Breast epithelium (tissue), 4 donors: ENCODE measurements around the gene LRRC1. TPM values are rescaled to one million over a fixed set of nuclear protein-coding genes. Genes with fewer than 3 reads are reported as not detected.

Experiments
- DNase-seq, 2 donors: peaks; one replicate each; pipeline ENCODE4 v3.0.0-alpha.2; 2019; ENCODE audit warnings: low spot score in 2 of 2
- H3K27ac ChIP-seq, 2 donors: fragments of 200-600 bp; sonication (generic) in 1 of 2; one replicate each; pipeline ENCODE4 v1.5.1; 2016 to 2019; ENCODE audit warnings: mild to moderate bottlenecking in 1 of 2
- H3K27me3 ChIP-seq, 2 donors: fragments of 200-600 bp; sonication (generic) in 1 of 2; one replicate each; pipeline versions ENCODE4 v1.5.1 to v1.6.0; 2017 to 2019; ENCODE audit warnings: control low read depth in 1 of 2, mild to moderate bottlenecking in 1 of 2
- H3K36me3 ChIP-seq: fragments of 200-600 bp; one replicate; pipeline ENCODE4 v1.5.1; 2019
- H3K4me1 ChIP-seq, 2 donors: fragments of 200-600 bp; sonication (generic); one replicate each; pipeline ENCODE4 v1.5.1; 2016 to 2019; ENCODE audit warnings: control low read depth in 1 of 2
- H3K4me3 ChIP-seq, 3 donors: fragments of 200-600 bp; sonication (generic); 1 replicate in 2 of 3; 2 replicates in 1 of 3; pipeline ENCODE4 v1.5.1; 2016 to 2019; ENCODE audit warnings: mild to moderate bottlenecking in 3 of 3, moderate library complexity in 2 of 3
- H3K9me3 ChIP-seq, 2 donors: fragments of 200-600 bp; sonication (generic) in 1 of 2; one replicate each; pipeline ENCODE4 v1.5.1; 2016 to 2019; ENCODE audit warnings: control low read depth in 1 of 2
- CTCF ChIP-seq, 3 donors: fragments of 450-650 bp; IDR thresholded peaks; one replicate each; pipeline ENCODE4 v1.5.1; 2016 to 2017; ENCODE audit warnings: antibody characterized with exemption in 3 of 3, mild to moderate bottlenecking in 3 of 3, moderate library complexity in 3 of 3
- POLR2A ChIP-seq: fragments of 450-650 bp; IDR thresholded peaks from one replicate; pipeline ENCODE4 v1.6.1; 2016; ENCODE audit warnings: antibody characterized with exemption, mild to moderate bottlenecking, moderate library complexity
- POLR2AphosphoS5 ChIP-seq, 3 donors: sonication (generic); formaldehyde crosslinking; IDR thresholded peaks; one replicate each; pipeline ENCODE4 v1.6.1; 2017; ENCODE audit warnings: antibody characterized with exemption in 3 of 3
- intact Hi-C: fragments of 100-400 bp; cut with DNase I; formaldehyde crosslinking; loops from one replicate; pipeline ENCODE4 v1.15.1; 2023; ENCODE audit warnings: low total_unique reads
- total RNA-seq, 3 donors: library from RNA; depleted of rRNA; stranded (reverse); fragments of >200 nt; gene quantifications; one replicate each; pipeline ENCODE4 v1.1.0, GENCODE V29; 2016

LRRC1 gene
- total RNA-seq, 3 donors from 2014 or later = 10.1 to 37.9 (median 37.4) TPM

GRCh38 chr6:53962646-53963045 is 167.8 kb downstream of the LRRC1 start:
- Histone ChIP-seq H3K4me1 (no peaks in the 10 kb centered on the region), H3K36me3 (no peaks in the 10 kb centered on the region), H3K4me3 (no peak overlapping the region), H3K9me3 (no peaks in the 10 kb centered on the region), H3K27me3 (no peaks in the 10 kb centered on the region), H3K27ac (no peak overlapping the region)
- TF ChIP-seq POLR2AphosphoS5 (IDR thresholded peaks at IDR 0.05) = no peak
- TF ChIP-seq CTCF (IDR thresholded peaks at IDR 0.05) = no peak
- no peak for TF ChIP-seq POLR2A
- intact Hi-C loops = no loop called here
- no peak for DNase-seq

- no peaks in the 10 kb centered on the region for H3K27me3 ChIP-seq
- no peak for DNase-seq
- H3K27ac ChIP-seq = no peak overlapping the region
- intact Hi-C loops = no loop called here
- no peak for TF ChIP-seq CTCF (IDR thresholded peaks at IDR 0.05)
- no peak for TF ChIP-seq POLR2AphosphoS5 (IDR thresholded peaks at IDR 0.05)
- TF ChIP-seq POLR2A = no peak
- H3K36me3 ChIP-seq = no peaks in the 10 kb centered on the region
- H3K9me3 ChIP-seq = no peaks in the 10 kb centered on the region
- no peaks in the 10 kb centered on the region for H3K4me1 ChIP-seq
- H3K4me3 ChIP-seq = no peak overlapping the region
These were observed 172.6 kb downstream of the LRRC1 start for GRCh38 chr6:53967415-53967814.

Other genes with a start within 250 kb of the LRRC1 start
- gene GCLC, start 249.9 kb upstream of the LRRC1 start, total RNA-seq = 10 to 100 TPM; 33.8 to 50.6 (median 39.0) TPM
- gene KLHL31, start 129.2 kb upstream of the LRRC1 start, total RNA-seq = 10 to 100 TPM in 1 of 3 donors, 1 to 10 TPM in 2; 1.6 to 32.2 (median 1.8) TPM